ENCODE data around the gene COMMD2.

Gene COMMD2

DNA sequence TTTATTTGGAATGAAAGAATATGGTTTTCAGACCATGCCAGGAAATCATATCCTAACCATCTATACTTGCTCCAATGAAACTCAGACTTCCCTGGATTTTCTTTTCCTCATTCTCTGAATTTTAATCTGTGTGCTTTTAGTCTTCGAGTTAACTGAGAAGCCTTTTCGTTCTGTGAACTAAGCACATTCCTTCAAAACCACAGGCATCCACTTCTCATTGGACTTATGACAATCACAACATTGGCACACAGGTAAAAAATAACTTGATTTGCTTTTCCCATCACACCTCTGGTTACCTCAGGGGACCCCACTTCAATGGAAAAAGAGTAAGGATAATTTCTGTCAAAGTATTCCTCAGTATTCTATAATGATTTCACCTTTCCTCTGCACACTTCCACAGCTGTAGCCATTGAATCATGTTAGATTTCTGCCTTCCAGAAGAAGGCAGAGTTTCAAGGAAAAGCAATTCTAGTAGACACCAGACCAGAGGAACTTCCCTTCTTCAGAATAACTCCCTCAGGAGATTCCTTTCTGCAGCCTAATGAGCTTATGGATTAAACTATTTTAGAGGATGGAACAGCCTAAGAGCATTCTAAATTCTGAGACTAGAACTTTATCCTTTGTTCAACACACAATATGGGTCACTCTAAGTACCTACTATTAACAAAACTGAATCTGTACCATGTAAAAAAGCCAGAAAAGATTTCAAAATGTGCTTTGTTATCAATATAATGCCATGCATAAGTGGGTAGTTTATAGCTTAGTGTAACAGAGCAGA, 15.9 kb downstream of the COMMD2 start:
- TF ChIP-seq, protein P1, sequence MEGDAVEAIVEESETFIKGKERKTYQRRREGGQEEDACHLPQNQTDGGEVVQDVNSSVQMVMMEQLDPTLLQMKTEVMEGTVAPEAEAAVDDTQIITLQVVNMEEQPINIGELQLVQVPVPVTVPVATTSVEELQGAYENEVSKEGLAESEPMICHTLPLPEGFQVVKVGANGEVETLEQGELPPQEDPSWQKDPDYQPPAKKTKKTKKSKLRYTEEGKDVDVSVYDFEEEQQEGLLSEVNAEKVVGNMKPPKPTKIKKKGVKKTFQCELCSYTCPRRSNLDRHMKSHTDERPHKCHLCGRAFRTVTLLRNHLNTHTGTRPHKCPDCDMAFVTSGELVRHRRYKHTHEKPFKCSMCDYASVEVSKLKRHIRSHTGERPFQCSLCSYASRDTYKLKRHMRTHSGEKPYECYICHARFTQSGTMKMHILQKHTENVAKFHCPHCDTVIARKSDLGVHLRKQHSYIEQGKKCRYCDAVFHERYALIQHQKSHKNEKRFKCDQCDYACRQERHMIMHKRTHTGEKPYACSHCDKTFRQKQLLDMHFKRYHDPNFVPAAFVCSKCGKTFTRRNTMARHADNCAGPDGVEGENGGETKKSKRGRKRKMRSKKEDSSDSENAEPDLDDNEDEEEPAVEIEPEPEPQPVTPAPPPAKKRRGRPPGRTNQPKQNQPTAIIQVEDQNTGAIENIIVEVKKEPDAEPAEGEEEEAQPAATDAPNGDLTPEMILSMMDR (IDR thresholded peaks at IDR 0.05; ENCODE audit: control insufficient read depth, insufficient read depth, low read depth, low read length, missing control alignments): no peak
- DNase-seq (ENCODE audit: low read depth): no peak
- no peak overlapping the region for H3K4me3 ChIP-seq (ENCODE audit: control insufficient read depth, low read depth, low read length)

DNA sequence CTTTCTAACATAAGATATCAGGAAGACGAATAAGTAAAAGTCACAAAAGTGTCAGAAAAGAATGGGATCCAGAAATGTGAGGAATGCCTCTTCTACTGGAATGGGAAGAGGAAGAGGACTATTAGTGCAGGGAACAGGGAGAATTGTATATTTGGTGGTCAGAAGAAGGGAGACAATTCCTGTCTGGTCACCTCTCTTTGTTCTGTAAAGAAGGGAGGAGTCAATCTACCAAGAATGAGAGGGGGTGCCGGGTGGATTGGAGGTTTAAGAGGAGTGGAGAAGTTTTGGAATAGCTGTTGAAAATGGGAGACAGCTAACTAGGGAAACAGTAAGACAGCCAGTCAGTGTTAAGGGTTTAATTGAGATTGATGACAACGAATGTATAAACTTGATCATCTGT, 20.1 kb downstream of the COMMD2 start:
- TF ChIP-seq, protein P1 (IDR thresholded peaks at IDR 0.05; ENCODE audit: control insufficient read depth, insufficient read depth, low read depth, low read length, missing control alignments): no peak
- H3K4me3 ChIP-seq (ENCODE audit: control insufficient read depth, low read depth, low read length): no peak overlapping the region
- DNase-seq (ENCODE audit: low read depth): no peak

DNA sequence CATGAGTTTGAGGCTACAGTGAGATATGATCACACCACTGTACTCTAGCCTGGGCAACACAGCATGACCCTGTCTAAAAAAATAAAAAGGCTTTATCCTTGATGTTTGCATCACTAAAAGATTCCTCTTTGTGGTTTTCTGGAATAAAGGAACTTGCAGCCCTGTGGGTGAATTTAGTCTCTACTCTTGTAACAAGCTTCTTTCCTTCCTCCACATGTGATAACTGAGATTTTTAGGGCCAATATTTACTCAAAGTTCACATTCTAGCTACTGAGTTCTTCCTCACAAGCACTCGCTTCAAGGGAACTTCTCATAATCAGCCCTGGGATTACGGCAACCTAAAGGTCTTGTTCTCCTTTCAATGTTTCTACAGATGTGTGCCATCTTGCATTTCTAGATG, 24.6 kb downstream of the COMMD2 start:
- TF ChIP-seq, protein P1 (IDR thresholded peaks at IDR 0.05; ENCODE audit: control insufficient read depth, insufficient read depth, low read depth, low read length, missing control alignments): no peak
- no peak for DNase-seq (ENCODE audit: low read depth)
- no peak overlapping the region for H3K4me3 ChIP-seq (ENCODE audit: control insufficient read depth, low read depth, low read length)

DNA sequence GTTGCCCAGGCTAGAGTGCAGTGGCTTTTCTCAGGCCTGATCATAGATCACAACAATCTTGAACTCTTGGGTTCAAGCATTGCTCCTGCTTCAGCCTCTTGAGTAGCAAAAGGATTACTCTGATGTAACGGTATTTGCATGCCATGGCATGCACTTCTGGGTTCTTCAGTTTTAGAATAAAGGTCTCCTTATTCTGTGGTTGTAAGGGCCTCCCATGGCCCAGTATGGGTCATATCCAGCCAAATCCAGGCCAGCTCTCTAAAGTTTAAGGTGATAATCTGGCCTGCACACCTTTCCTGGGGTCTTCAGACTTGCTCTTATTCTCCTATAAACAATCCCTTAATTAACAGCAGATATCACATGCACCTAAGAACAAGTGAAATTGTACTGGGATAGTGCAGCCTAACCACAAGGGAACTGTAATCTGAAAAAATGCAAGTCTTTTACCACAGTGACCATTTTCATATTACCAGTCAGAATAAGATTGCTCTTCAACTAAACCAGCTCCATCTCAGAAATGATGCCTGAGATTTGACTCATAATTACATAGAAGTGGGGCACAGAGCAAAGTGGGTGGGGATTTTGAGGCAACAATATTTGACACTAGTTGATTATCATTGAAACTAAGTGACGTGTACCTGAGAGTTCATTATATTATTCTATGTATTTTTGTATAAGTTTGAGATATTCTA, 25.4 kb downstream of the COMMD2 start:
- no peak overlapping the region for H3K4me3 ChIP-seq (ENCODE audit: control insufficient read depth, low read depth, low read length)
- no peak for DNase-seq (ENCODE audit: low read depth)
- TF ChIP-seq, protein P1 (IDR thresholded peaks at IDR 0.05; ENCODE audit: control insufficient read depth, insufficient read depth, low read depth, low read length, missing control alignments): no peak

DNA sequence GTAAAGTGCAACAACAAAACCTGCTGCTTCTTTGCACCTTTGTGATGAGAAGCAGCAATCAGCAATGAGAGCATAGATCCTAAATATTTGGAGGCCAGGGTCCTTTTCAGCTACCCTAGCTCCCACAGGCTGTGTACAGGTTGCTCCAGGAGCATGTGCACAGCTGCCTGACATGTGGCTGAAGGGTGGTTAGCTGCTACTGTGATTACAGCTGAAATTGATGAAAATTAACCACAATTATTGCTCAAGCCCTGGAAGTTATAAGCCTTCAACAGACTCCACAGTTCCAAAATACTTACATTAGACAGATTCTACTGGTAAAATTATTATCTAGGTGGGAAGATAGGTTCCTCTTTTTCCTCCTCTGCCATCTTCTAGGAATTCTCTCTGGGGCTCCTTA, 28.5 kb downstream of the COMMD2 start:
- no peak for DNase-seq (ENCODE audit: low read depth)
- no peak overlapping the region for H3K4me3 ChIP-seq (ENCODE audit: control insufficient read depth, low read depth, low read length)
- TF ChIP-seq, protein P1 (IDR thresholded peaks at IDR 0.05; ENCODE audit: control insufficient read depth, insufficient read depth, low read depth, low read length, missing control alignments): no peak

DNA sequence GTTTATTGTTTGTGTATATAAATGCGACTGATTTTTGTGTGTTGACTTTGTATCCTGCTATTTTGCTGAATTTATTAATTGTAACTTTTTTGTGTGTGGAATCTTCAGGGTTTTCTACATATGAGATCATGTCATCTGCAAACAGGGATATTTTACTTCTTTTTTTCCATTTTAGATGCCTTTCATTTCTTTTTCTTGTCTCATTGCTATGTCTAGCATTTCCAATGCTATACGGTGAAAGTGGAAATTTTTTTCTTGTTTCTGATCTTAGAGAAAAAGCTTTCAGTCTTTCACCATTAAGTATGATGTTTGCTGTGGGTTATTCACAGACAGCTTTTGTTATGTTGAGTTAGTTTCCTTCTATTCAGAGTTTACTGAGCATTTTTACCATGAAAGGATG, 31.4 kb downstream of the COMMD2 start:
- no peak for DNase-seq (ENCODE audit: low read depth)
- no peak overlapping the region for H3K4me3 ChIP-seq (ENCODE audit: control insufficient read depth, low read depth, low read length)
- TF ChIP-seq, protein P1 (IDR thresholded peaks at IDR 0.05; ENCODE audit: control insufficient read depth, insufficient read depth, low read depth, low read length, missing control alignments): no peak

Data from AG09309 (cell line).